Activated T-cell treated with anti-CD3 and anti-CD28 coated beads for 48 hours (primary cell): ENCODE measurements around the gene KEL.

Experiments
- DNase-seq: peaks from one replicate; pipeline ENCODE4 v3.0.0-alpha.2; 2020; ENCODE audit warnings: low read depth

Gene KEL

GRCh38 chr7:142930126-142930730 is 31.9 kb downstream of the KEL start:
- DNase-seq = no peak

DNA sequence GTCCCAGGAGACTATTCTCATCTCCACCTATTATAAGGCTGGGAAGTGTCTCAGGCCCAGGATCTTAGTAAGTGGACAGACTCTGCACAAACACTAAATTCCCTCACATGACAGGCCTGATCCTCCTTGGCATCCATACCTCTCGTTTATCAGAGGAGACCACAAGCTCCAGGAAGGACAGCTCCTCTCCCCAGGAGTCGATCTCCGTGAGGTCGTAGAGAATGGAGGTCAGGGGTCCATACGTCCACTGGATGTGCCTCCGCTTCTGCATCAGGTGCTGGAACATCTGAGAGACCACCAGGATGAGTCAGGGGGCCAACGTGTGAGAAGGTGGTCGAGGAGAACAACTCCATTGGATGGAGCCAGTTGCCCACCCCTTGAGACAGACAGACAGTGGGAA is 34.2 kb downstream of the KEL start:
- DNase-seq = no peak

- no peak for DNase-seq
These were observed 34.9 kb downstream of the KEL start for GRCh38 chr7:142927085-142927745.

GRCh38 chr7:142925413-142925812 is 36.8 kb downstream of the KEL start:
- no peak for DNase-seq

DNA sequence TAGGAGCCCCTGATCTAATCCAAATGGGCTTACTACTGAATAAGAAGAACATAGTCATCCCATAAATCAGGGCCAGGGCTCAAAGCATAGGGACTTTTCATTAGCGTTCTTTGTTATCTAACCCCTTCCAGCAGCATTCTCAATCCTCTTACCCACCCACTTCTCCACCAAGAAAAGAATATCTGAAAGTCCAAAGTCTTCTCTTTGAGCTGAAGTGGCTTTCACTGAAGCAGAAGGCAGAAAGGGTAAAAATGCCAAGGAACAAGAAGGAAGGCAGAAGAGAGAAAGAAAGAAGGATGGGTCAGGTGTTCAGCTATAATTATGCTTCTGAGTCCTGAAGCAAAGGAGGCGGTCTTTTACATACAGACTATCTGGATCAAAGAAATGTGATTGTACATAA is 38.8 kb downstream of the KEL start:
- DNase-seq = no peak

- no peak for DNase-seq
These were observed 42.5 kb downstream of the KEL start for GRCh38 chr7:142919656-142920055.

- DNase-seq = no peak
These were observed 43.3 kb downstream of the KEL start for GRCh38 chr7:142918901-142919300.

DNA sequence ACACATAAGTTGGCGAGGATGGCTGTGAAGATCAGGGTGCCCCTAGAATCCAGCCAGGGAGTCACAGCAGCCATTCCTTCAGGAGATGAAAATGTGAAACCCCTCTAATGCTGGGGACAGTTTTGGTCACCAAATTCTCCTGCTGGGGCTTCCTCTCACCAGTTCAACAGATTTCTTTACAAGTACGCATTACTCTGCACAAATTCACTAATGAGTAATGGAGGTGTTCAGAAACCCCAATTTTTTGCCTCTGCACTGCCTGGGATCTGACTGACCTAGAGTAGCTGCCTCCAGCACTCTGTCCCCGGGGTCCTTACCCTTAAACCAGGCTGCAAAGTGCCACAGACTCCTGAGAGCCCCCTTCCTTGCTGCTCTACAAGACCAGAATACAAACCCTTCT is 44.7 kb downstream of the KEL start:
- no peak for DNase-seq

DNA sequence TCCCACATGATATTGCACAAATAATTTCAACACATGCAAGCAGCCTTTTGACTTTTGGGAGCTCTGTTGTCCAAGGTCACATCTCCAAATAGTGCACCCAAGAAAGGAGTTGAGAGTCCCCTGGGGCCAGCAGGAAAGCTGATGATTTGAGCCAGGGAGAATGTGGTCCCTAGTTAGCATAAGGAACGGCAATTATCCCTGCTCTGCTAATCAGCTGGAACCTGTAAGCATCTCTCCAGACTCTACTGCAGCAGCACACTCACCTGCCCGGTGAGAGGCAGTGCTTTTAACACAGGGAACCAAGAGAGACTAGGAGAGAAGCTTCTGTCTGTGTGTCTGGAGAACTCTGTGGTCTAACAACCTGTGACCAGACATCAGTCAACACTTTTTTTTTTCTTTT is 45.7 kb downstream of the KEL start:
- DNase-seq = no peak

DNA sequence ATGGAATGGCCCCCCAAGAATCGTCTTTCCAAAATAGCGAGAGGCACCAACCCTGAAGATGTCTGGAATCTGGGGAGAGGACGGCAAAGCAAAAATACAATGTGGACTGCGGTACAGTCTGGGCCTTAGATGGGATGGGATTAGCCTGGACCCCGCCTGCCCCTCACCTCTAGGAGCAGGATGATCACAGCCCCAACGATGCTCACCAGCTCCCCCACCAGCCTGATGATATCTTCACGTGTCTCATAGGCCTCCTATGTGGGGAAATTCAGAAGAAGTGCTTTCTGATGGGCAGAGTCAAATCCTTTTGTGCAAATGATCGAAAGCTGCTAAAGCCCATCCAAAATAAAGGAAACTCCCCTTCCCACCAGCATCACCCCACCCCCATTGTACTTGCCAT is 46.8 kb downstream of the KEL start:
- DNase-seq = no peak

DNA sequence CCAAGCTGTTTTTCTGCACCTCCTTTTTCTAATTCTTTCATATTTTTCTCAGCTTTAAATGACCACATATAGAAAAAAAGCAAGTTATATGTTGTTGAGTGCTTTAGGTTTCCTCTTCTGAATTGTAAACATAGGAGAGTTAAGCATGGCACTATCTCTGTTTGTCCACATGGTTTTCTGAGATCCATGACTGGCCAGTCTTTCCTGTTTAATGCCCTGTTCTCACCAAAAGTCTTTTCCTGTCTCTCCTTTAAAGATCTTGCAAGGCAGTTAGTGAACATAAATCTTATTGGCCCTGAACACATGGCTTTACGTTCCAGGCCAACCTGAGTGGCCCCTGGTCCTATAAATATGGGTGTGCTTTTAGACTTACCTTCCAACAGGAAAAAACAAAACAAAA is 48.0 kb downstream of the KEL start:
- DNase-seq = no peak

DNA sequence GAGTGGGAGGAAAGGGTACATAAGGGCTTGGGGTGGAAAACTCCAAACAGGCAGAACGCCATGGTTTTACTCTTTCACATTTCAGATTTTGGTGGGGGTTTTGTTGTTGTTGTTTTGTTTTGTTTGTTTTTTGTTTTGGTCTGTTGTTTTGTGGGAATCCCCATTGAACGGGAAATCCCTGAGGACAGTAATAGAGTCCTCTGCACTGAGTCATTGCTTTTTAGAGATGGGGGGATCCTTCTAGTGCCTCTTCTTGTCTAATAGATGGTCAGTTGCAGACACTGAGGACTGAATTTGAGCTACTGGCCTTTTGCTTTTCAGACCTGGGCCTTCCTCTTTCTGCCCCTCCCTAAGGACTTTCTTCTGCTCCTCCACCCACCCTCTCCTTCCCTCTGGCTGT is 48.6 kb downstream of the KEL start:
- DNase-seq = no peak

GRCh38 chr7:142913051-142913450 is 49.1 kb downstream of the KEL start:
- no peak for DNase-seq

DNA sequence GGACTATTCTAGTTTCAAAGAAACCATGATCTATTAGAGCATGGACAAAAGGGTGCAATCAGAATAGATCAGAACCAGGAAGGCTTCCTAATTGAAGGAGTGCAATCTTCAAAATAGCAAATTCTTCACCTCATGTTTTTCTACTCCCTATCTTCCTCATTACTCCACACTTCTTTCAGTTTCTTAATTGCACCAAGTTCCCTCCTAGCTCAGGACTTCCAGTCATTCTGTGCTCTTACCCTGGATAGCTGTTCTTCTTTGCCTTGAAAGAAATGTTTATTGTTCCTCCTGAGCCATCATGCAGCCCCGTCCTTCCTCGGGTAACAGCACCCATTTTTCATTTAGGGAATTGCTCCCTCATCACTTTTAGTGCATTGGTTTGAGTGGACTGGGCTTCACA is 51.7 kb downstream of the KEL start:
- DNase-seq = no peak

DNA sequence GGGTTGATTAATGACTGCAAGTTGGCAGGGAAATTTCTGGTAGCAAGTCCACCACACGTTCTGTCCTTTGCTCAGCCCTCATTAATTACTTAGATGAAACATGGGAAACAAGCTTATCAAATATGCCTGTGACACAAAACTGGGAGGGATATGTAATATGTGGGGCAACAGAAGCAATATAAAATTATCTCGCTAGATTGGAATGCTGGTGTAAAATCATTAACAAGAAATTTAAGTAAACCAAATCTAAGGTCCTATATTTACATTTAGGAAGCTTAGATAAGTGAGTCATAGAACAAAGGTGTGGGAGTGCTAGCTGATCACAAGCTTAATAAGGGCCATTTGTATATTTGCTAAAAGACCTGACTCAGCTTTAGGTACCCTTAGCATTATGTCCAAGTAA is 52.1 kb downstream of the KEL start:
- no peak for DNase-seq

- DNase-seq = no peak
These were observed 53.0 kb downstream of the KEL start for GRCh38 chr7:142908921-142909890.

GRCh38 chr7:142908290-142908689 is 53.9 kb downstream of the KEL start:
- no peak for DNase-seq

GRCh38 chr7:142906643-142907042 is 55.5 kb downstream of the KEL start:
- DNase-seq = no peak

DNA sequence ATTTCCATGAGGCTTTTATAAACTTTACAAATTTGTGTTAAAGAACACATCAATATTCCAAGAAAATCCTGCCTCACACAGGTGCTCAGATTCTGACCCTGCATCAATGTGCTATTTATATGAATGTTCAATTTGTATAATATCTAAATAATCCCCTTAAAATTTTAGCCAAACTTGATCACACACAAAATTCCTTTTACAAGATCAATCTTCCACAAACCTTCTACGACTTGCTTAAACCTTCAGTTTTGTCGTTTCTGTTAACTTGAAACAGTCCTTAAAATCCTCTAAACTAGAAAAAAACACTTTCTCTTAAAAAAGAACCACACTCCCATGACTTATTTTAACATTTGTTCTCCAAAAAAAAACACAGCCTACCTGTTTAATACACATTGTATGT is 56.4 kb downstream of the KEL start:
- DNase-seq = no peak

DNA sequence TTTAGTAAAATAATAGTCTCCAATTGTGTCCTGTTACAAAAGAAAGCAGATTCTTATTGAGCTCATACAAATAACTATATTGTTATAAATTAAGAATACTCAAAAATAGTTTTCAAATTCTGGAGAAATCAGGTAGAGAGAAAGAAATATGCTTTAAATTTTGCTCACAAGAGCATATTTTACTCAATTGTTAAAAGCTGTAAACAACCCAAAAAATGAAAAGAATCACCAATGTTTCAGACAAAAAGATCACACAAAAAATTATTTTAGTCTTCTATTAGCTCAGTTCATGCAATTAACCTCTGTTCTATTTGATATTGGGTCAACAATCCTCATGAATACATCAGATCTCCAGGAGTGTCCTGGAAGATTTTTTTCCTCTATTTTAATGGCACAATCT is 58.0 kb downstream of the KEL start:
- no peak for DNase-seq

DNA sequence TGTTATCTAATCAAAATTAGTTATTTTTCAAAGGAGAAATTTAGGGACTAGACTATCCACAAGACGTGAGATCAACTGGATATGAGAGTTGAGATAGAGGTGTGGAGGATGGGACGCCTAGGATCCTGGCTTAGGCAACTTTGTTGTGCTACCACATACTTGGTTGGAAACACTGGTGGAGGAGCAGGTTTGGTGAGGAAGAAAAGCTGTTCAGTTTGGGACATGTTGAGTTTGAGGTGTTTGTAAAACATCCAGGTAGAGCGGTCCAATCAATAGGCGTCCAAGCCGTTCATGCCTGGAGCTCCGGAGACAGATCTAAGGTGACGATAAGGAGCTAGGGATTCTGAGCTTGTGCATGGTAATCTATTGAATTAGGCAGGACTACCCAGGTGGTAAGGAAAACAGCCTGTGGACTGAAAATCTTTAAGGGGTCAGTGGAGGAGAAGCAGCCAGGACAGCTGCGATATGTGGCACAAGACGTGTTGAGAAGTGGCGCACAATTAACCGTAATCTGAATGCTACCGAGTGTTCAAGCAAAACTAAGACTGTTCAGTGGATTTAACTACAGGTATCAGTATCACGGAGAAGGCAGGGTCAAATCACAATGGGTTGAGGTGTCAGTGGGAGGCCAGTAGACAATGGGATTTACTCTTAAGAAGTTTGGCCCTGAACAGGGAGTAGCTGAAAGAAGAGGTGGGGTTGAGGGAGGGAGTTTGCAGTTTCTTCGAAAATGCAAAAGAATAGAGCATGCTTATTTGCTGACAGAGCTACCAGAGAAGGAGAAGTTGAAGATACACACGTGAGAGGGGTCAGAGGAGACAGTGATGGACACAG is 60.5 kb downstream of the KEL start:
- no peak for DNase-seq

DNA sequence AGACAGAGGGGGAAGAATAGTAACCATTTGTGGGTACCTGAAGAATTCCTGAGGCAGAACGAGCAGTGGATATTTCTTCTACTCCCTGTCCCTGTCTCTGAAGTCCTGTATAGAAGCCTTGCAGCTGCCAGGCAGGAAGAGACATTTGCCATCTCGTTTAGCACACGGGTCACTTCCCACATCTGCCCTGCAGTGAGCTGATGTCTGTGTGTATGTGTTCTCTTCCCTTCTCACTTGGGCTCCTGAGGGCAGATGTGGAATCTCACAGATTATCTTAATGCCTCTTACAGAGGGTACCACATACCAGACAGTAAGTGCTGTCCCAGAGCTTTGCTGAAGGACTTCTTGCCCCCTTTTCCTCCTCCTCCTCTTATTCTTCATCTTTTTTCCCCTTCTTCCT is 62.5 kb downstream of the KEL start:
- no peak for DNase-seq
